Measurements from ENCODE around the gene DENND1A. TPM values are rescaled to one million over a fixed set of nuclear protein-coding genes. Genes with fewer than 3 reads are reported as not detected.
"Not testable (repeated sequence)": the region's sequence is repeated elsewhere in the genome, so short reads cannot be mapped to it uniquely, and the experiment has no call there.

Gene DENND1A
- total RNA-seq, 3 donors from 2014 or later, result 18.4 to 21.3 (median 20.1) TPM

- no peaks in the 10 kb centered on the region for H3K4me1 ChIP-seq
- TF ChIP-seq POLR2A (IDR thresholded peaks at IDR 0.05) (no peak), POLR2AphosphoS5 (IDR thresholded peaks at IDR 0.05) (no peak), CTCF (IDR thresholded peaks at IDR 0.05) (no peak)
- no peaks in the 10 kb centered on the region for H3K9me3 ChIP-seq
- no peak for DNase-seq (ENCODE audit: low spot score in 2 of 2)
- no peak overlapping the region for H3K4me3 ChIP-seq
- H3K36me3 ChIP-seq, result no peaks in the 10 kb centered on the region
- intact Hi-C loops (cut with DNase I; ENCODE audit: low total_unique reads), result no loop called here
- no peaks in the 10 kb centered on the region for H3K27me3 ChIP-seq
- no peak overlapping the region for H3K27ac ChIP-seq
These were observed 16.3 kb upstream of the DENND1A start for GRCh38 chr9:123946101-123946821.

GRCh38 chr9:123945532-123945931, 15.6 kb upstream of the DENND1A start:
- no peak overlapping the region for H3K27ac ChIP-seq

GRCh38 chr9:123944464-123944863, 14.5 kb upstream of the DENND1A start:
- H3K36me3 ChIP-seq; H3K9me3 ChIP-seq; intact Hi-C loops (cut with DNase I; ENCODE audit: low total_unique reads); H3K27me3 ChIP-seq; H3K4me3 ChIP-seq; H3K4me1 ChIP-seq; H3K27ac ChIP-seq; DNase-seq (ENCODE audit: low spot score in 2 of 2): not testable (repeated sequence)

More at GRCh38 chr9:123945532-123945931, 15.6 kb upstream of the DENND1A start:
- Histone ChIP-seq H3K4me3 (no peak overlapping the region), H3K4me1 (no peaks in the 10 kb centered on the region), H3K27me3 (no peaks in the 10 kb centered on the region), H3K9me3 (no peaks in the 10 kb centered on the region), H3K36me3 (no peaks in the 10 kb centered on the region)
- intact Hi-C loops (cut with DNase I; ENCODE audit: low total_unique reads), result no loop called here
- TF ChIP-seq POLR2A (IDR thresholded peaks at IDR 0.05) (no peak), CTCF (IDR thresholded peaks at IDR 0.05) (no peak), POLR2AphosphoS5 (IDR thresholded peaks at IDR 0.05) (no peak)
- DNase-seq (ENCODE audit: low spot score in 2 of 2), result no peak

DNA sequence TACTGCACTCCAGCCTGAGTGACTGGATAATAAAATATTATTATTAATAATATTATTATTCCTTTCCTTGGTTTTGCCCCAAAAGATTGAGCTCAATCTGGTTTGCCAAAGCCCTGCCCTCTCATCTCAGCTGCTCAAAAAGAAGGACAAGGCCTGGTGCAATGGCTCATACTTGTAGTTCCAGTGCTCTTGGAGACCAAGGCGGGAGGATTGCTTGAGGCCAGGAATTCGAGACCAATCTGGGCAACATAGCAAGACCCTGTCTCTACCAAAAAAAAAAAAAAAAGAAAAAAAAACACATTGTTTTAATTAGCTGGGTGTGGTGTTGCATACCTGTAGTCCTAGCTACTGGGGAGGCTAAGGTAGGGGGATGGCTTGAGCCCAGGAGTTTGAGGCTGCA, 13.7 kb upstream of the DENND1A start:
- no peak for DNase-seq (ENCODE audit: low spot score in 2 of 2)
- intact Hi-C loops (cut with DNase I; ENCODE audit: low total_unique reads), result no loop called here
- H3K27me3 ChIP-seq, result no peaks in the 10 kb centered on the region

GRCh38 chr9:123942542-123942941, 12.6 kb upstream of the DENND1A start:
- no peak for DNase-seq (ENCODE audit: low spot score in 2 of 2)
- no peaks in the 10 kb centered on the region for H3K27me3 ChIP-seq
- intact Hi-C loops (cut with DNase I; ENCODE audit: low total_unique reads), result no loop called here

More for the DNA sequence above, 13.7 kb upstream of the DENND1A start:
- H3K4me1 ChIP-seq, result no peaks in the 10 kb centered on the region
- no peaks in the 10 kb centered on the region for H3K9me3 ChIP-seq
- H3K36me3 ChIP-seq, result no peaks in the 10 kb centered on the region
- TF ChIP-seq POLR2AphosphoS5 (IDR thresholded peaks at IDR 0.05), result no peak
- TF ChIP-seq POLR2A (IDR thresholded peaks at IDR 0.05), result no peak
- TF ChIP-seq CTCF (IDR thresholded peaks at IDR 0.05), result no peak
- H3K27ac ChIP-seq, result no peak overlapping the region
- H3K4me3 ChIP-seq, result no peak overlapping the region

More at GRCh38 chr9:123942542-123942941, 12.6 kb upstream of the DENND1A start:
- Histone ChIP-seq H3K27ac (no peak overlapping the region), H3K4me3 (no peak overlapping the region), H3K4me1 (no peaks in the 10 kb centered on the region), H3K36me3 (no peaks in the 10 kb centered on the region), H3K9me3 (no peaks in the 10 kb centered on the region)
- TF ChIP-seq POLR2A (IDR thresholded peaks at IDR 0.05) (no peak), POLR2AphosphoS5 (IDR thresholded peaks at IDR 0.05) (no peak), CTCF (IDR thresholded peaks at IDR 0.05) (no peak)
